ENCODE data around the gene TRAF4.

Gene TRAF4

DNA sequence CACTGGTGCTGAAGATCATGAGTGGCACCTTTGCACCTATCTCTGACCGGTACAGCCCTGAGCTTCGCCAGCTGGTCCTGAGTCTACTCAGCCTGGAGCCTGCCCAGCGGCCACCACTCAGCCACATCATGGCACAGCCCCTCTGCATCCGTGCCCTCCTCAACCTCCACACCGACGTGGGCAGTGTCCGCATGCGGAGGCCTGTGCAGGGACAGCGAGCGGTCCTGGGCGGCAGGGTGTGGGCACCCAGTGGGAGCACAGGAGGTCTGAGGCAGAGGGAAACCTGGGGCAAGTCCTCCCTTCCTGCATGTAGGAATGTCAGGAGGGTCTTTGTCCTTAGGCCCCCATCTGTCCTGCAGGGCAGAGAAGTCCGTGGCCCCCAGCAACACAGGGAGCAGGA, 6.5 kb upstream of the TRAF4 start:
- TF ChIP-seq, protein P1, sequence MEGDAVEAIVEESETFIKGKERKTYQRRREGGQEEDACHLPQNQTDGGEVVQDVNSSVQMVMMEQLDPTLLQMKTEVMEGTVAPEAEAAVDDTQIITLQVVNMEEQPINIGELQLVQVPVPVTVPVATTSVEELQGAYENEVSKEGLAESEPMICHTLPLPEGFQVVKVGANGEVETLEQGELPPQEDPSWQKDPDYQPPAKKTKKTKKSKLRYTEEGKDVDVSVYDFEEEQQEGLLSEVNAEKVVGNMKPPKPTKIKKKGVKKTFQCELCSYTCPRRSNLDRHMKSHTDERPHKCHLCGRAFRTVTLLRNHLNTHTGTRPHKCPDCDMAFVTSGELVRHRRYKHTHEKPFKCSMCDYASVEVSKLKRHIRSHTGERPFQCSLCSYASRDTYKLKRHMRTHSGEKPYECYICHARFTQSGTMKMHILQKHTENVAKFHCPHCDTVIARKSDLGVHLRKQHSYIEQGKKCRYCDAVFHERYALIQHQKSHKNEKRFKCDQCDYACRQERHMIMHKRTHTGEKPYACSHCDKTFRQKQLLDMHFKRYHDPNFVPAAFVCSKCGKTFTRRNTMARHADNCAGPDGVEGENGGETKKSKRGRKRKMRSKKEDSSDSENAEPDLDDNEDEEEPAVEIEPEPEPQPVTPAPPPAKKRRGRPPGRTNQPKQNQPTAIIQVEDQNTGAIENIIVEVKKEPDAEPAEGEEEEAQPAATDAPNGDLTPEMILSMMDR (IDR thresholded peaks at IDR 0.05; ENCODE audit: low read depth, low read length): no peak
- no peak overlapping the region for H3K4me3 ChIP-seq (ENCODE audit: low read depth, low read length)

DNA sequence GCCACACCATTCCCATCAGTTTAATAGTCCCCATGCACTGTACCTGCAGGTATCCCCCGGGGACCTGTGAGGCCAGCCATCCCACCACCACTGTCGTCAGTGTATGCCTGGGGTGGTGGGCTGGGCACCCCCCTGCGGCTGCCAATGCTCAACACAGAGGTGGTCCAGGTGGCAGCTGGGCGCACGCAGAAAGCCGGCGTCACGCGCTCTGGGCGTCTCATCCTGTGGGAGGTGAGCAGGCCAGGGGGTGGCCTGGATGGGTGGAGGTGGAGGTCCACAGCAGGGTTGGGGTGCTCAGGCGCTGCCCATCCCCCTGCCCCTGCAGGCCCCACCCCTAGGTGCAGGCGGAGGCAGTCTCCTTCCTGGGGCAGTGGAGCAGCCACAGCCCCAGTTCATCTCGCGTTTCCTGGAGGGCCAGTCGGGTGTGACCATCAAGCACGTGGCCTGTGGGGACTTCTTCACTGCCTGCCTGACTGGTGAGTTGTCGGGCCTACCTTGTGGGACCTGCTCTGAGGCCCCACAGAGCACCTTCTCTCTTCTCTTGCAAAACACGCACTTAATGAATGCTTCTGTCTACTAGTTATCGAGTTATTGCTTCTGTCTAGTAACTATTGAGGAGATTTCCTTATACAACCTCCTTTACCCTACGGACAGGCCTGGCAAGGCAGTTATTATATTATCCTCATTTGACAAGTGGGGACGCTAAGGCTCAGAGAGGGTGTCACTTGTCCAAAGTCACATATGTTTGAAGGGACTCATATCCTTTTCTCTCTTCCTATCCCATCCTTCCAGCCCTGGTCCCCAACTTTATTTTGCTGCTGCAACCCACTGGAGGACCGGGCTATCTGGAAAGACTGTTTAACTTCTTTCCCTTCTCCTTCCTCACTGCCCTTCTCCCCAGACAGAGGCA, 5.8 kb upstream of the TRAF4 start:
- TF ChIP-seq, protein P1 (IDR thresholded peaks at IDR 0.05; ENCODE audit: low read depth, low read length): no peak

DNA sequence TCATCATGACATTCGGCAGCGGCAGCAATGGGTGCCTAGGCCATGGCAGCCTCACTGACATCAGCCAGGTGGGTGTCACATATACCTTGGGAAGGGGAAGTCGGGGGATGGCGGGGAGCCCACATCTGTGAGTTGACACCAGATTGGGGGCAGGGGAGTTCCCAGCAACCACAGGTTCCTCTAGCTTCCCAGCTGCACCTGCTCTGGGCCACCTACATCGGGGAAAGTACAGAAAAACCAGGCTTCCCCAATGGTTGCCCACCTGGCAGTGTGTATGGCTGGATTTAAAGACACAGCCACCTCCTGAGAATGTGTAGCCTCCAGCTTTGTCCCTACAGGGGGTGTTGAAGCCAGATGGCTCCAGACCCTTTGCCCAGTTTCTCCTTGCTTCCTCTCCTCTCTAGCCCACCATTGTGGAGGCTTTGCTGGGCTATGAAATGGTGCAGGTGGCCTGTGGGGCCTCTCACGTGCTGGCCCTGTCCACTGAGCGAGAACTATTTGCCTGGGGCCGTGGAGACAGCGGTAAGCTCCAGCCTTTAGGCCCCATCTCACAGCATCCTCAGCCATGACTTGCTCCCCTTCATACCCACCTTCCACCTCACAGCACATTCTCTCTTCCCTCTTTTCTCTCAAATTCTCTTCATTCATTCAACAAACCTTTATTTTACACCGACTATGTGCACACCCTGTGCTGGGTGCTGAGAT, 5.0 kb upstream of the TRAF4 start:
- TF ChIP-seq, protein P1 (IDR thresholded peaks at IDR 0.05; ENCODE audit: low read depth, low read length): no peak
- no peak overlapping the region for H3K4me3 ChIP-seq (ENCODE audit: low read depth, low read length)

More for the DNA sequence above, 5.8 kb upstream of the TRAF4 start:
- H3K4me3 ChIP-seq (ENCODE audit: low read depth, low read length): no peak overlapping the region

DNA sequence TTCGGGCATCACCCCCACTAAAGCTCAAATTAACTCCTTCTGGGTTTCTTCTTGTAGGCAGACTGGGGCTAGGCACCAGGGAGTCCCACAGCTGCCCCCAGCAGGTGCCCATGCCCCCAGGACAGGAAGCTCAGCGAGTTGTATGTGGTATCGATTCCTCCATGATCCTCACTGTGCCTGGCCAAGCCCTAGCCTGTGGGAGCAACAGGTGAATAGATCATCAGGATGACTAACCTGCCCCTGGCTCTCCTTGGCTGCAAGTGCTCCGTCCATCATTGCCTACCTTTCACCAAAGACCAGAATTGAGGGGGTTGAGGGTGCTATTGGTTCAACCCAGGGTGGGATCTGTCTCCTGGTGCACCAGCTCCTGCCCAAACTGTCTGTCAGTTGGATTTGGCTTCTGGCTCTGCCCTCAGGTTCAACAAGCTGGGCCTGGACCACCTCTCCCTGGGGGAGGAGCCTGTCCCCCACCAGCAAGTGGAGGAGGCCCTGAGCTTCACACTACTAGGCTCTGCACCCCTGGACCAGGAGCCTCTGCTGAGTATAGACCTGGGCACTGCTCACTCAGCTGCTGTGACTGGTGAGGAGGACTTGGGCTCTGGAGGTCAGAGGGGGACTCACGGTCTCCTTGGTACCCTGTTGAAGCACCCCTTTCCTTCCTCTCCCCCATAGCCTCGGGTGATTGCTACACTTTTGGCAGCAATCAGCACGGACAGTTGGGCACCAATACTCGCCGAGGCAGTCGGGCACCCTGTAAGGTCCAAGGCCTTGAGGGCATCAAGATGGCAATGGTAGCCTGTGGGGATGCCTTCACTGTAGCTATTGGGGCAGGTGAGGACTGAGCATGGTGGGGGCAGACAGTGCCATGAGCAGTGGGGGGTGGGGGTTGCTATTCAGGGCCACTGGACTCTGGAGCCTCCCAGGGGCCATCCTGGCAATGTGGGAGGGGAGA, 3.1 kb upstream of the TRAF4 start:
- no peak overlapping the region for H3K4me3 ChIP-seq (ENCODE audit: low read depth, low read length)
- TF ChIP-seq, protein P1 (IDR thresholded peaks at IDR 0.05; ENCODE audit: low read depth, low read length): no peak

DNA sequence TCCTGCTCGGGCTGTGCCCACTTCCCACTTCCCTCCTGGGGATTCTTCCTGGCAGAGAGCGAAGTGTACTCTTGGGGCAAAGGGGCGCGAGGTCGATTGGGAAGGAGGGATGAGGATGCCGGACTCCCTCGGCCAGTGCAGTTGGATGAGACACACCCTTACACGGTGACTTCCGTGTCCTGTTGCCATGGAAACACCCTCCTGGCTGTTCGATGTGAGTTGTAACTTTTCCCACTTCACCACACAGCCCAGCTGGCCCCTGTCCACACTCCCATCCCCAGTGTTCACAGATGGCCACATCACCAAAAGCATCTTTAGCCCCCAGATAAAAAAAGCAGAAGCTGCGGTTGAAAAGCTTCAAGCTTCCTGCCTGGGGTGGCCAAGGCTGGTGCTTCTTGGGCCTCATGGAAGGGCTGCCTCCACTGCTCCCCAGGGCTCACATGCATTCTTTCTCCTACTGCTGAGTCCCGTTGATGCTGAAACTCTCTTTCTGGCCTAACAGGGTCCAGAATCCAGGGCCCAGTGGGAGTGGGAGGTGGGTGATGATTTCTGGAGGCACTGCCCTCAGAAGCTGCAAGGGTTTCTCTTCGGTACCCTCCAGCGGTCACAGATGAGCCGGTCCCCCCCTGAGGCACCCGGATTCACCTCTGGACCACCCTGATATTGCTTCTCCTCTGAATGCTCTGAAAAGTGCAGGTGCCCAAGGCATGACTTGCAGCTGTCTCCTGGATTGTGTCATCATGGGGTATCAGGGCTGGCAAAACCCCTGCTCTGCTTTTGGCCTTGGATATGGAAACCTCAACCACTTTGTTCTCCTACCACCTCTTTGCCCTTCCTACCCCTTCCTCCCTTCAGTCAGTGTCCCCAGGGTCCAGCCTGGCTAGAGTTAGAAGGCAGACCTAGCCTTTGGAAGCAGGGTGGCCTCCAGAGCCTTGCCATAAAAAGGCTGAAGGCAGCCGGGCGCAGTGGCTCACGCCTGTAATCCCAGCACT, 2.2 kb upstream of the TRAF4 start:
- TF ChIP-seq, protein P1 (IDR thresholded peaks at IDR 0.05; ENCODE audit: low read depth, low read length): no peak
- no peak overlapping the region for H3K4me3 ChIP-seq (ENCODE audit: low read depth, low read length)
